ENCODE results near the gene TMEM253.

DNA sequence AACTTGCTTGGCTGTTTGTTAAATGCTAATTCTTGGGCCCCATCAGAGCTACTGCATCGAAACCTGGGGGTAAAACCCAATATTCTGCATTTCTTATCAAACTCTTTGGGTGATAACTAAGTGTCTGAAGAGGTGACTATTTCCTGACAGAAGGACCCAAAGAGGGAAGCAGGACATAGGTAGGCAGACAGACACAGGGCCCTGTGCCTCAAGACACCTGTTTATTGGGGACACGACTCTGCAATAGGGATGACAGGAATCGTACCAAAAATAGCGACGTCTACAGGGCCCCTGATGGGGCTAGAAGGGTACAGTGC lies 11.0 kb upstream of the TMEM253 start:
- TF ChIP-seq CEBPB (tag; IDR thresholded peaks at IDR 0.05) (no peak), RFX5 (IDR thresholded peaks at IDR 0.05; ENCODE audit: low read depth, low read length) (no peak), TAF1 (IDR thresholded peaks at IDR 0.05; ENCODE audit: control insufficient read depth, extremely low read depth, insufficient read depth, low read length, severe bottlenecking) (no peak)
- TF ChIP-seq, protein P1, sequence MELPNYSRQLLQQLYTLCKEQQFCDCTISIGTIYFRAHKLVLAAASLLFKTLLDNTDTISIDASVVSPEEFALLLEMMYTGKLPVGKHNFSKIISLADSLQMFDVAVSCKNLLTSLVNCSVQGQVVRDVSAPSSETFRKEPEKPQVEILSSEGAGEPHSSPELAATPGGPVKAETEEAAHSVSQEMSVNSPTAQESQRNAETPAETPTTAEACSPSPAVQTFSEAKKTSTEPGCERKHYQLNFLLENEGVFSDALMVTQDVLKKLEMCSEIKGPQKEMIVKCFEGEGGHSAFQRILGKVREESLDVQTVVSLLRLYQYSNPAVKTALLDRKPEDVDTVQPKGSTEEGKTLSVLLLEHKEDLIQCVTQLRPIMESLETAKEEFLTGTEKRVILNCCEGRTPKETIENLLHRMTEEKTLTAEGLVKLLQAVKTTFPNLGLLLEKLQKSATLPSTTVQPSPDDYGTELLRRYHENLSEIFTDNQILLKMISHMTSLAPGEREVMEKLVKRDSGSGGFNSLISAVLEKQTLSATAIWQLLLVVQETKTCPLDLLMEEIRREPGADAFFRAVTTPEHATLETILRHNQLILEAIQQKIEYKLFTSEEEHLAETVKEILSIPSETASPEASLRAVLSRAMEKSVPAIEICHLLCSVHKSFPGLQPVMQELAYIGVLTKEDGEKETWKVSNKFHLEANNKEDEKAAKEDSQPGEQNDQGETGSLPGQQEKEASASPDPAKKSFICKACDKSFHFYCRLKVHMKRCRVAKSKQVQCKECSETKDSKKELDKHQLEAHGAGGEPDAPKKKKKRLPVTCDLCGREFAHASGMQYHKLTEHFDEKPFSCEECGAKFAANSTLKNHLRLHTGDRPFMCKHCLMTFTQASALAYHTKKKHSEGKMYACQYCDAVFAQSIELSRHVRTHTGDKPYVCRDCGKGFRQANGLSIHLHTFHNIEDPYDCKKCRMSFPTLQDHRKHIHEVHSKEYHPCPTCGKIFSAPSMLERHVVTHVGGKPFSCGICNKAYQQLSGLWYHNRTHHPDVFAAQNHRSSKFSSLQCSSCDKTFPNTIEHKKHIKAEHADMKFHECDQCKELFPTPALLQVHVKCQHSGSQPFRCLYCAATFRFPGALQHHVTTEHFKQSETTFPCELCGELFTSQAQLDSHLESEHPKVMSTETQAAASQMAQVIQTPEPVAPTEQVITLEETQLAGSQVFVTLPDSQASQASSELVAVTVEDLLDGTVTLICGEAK (IDR thresholded peaks at IDR 0.05) = no peak
- TF ChIP-seq, protein P1 (CRISPR knock-in tag; IDR thresholded peaks at IDR 0.05) = no peak
- TF ChIP-seq, protein P2, sequence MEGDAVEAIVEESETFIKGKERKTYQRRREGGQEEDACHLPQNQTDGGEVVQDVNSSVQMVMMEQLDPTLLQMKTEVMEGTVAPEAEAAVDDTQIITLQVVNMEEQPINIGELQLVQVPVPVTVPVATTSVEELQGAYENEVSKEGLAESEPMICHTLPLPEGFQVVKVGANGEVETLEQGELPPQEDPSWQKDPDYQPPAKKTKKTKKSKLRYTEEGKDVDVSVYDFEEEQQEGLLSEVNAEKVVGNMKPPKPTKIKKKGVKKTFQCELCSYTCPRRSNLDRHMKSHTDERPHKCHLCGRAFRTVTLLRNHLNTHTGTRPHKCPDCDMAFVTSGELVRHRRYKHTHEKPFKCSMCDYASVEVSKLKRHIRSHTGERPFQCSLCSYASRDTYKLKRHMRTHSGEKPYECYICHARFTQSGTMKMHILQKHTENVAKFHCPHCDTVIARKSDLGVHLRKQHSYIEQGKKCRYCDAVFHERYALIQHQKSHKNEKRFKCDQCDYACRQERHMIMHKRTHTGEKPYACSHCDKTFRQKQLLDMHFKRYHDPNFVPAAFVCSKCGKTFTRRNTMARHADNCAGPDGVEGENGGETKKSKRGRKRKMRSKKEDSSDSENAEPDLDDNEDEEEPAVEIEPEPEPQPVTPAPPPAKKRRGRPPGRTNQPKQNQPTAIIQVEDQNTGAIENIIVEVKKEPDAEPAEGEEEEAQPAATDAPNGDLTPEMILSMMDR (IDR thresholded peaks at IDR 0.05 in 2 of 3, conservative IDR thresholded peaks at IDR 0.05 in 1 of 3; ENCODE audit: insufficient read depth in 2 of 3, low read depth in 1 of 3, low read length in 3 of 3) = no peak

All from K562 (cell line).